Stimulated activated effector memory CD8-positive, alpha-beta T cell treated with anti-CD3 and anti-CD28 coated beads, Interleukin-12 subunit alpha, Interleukin-12 subunit beta, amount 100 ng/mL, for 72 hours (primary cell): ENCODE measurements around the gene KLHL33.
A peak's percentile ranks its signal among the peaks of the same experiment; 100 is the strongest.

ENCODE experiments used
- ATAC-seq: fragments of 150-1000 bp; cut with Tn5 transposase; 2 replicates; pipeline ENCODE4 v1.10.0; 2021
- DNase-seq, 2 donors: peaks; one replicate each; pipeline ENCODE4 v3.0.0; 2021 to 2022; ENCODE audit warnings: low spot score in 2 of 2
- H3K27ac Mint-ChIP-seq: one replicate; pipeline ENCODE4 v1.8.0; 2022; ENCODE audit warnings: mild to moderate bottlenecking, mixed read lengths
- H3K36me3 Mint-ChIP-seq: one replicate; pipeline ENCODE4 v1.8.0; 2022; ENCODE audit warnings: mild to moderate bottlenecking, mixed read lengths
- H3K4me1 Mint-ChIP-seq: one replicate; pipeline ENCODE4 v1.8.0; 2022; ENCODE audit warnings: mixed read lengths
- H3K4me3 Mint-ChIP-seq: one replicate; pipeline ENCODE4 v1.8.0; 2022; ENCODE audit warnings: mild to moderate bottlenecking, mixed read lengths
- H3K9me3 Mint-ChIP-seq: one replicate; pipeline ENCODE4 v1.8.0; 2022; ENCODE audit warnings: mixed read lengths

Gene KLHL33

GRCh38 chr14:20429801-20430669 lies 5.9 kb downstream of the KLHL33 start:
- no peak for ATAC-seq
- H3K4me1 Mint-ChIP-seq = peaks cover 18% of the 10 kb centered on the region
- DNase-seq = no peak
- H3K27ac Mint-ChIP-seq = peak overlapping the region; percentile 39
- no peaks in the 10 kb centered on the region for H3K9me3 Mint-ChIP-seq
- H3K4me3 Mint-ChIP-seq = no peak overlapping the region
- H3K36me3 Mint-ChIP-seq = no peaks in the 10 kb centered on the region

GRCh38 chr14:20428802-20429201 lies 7.2 kb downstream of the KLHL33 start:
- no peaks in the 10 kb centered on the region for H3K9me3 Mint-ChIP-seq
- DNase-seq (no peak), ATAC-seq (no peak)
- H3K27ac Mint-ChIP-seq = peak overlapping the region; percentile 88
- peaks cover 18% of the 10 kb centered on the region for H3K4me1 Mint-ChIP-seq
- no peaks in the 10 kb centered on the region for H3K36me3 Mint-ChIP-seq
- H3K4me3 Mint-ChIP-seq = peak overlapping the region; percentile 35

- Mint-ChIP-seq H3K36me3 (no peaks in the 10 kb centered on the region), H3K4me3 (peak overlapping the region; percentile 35), H3K4me1 (peaks cover 18% of the 10 kb centered on the region), H3K27ac (peak overlapping the region; percentile 88), H3K9me3 (no peaks in the 10 kb centered on the region)
- no peak for DNase-seq
- no peak for ATAC-seq
Observed at GRCh38 chr14:20428010-20428365, 8.0 kb downstream of the KLHL33 start.

GRCh38 chr14:20427231-20428009 lies 8.5 kb downstream of the KLHL33 start:
- Mint-ChIP-seq H3K4me1 (peaks cover 18% of the 10 kb centered on the region), H3K36me3 (no peaks in the 10 kb centered on the region), H3K9me3 (no peaks in the 10 kb centered on the region), H3K4me3 (peak overlapping the region; percentile 35), H3K27ac (peak overlapping the region; percentile 88)
- DNase-seq = no peak
- peak; percentile 61 for ATAC-seq

- no peak for ATAC-seq
- Mint-ChIP-seq H3K4me3 (no peak overlapping the region), H3K9me3 (no peaks in the 10 kb centered on the region), H3K27ac (no peak overlapping the region), H3K36me3 (no peaks in the 10 kb centered on the region), H3K4me1 (peaks cover 18% of the 10 kb centered on the region)
- no peak for DNase-seq
Observed at GRCh38 chr14:20424851-20425250, 11.1 kb downstream of the KLHL33 start.

- H3K9me3 Mint-ChIP-seq = no peaks in the 10 kb centered on the region
- no peak overlapping the region for H3K4me3 Mint-ChIP-seq
- DNase-seq (no peak), ATAC-seq (no peak)
- peaks cover 9% of the 10 kb centered on the region for H3K4me1 Mint-ChIP-seq
- H3K27ac Mint-ChIP-seq = no peak overlapping the region
- no peaks in the 10 kb centered on the region for H3K36me3 Mint-ChIP-seq
Observed at GRCh38 chr14:20422886-20423285, 13.1 kb downstream of the KLHL33 start.

- no peaks in the 10 kb centered on the region for H3K4me1 Mint-ChIP-seq
- no peak overlapping the region for H3K27ac Mint-ChIP-seq
- H3K4me3 Mint-ChIP-seq = no peak overlapping the region
- no peaks in the 10 kb centered on the region for H3K36me3 Mint-ChIP-seq
- DNase-seq (no peak), ATAC-seq (no peak)
- no peaks in the 10 kb centered on the region for H3K9me3 Mint-ChIP-seq
Observed at GRCh38 chr14:20421267-20421666, 14.7 kb downstream of the KLHL33 start.

- H3K27ac Mint-ChIP-seq = no peak overlapping the region
- H3K36me3 Mint-ChIP-seq = no peaks in the 10 kb centered on the region
- ATAC-seq = no peak
- H3K9me3 Mint-ChIP-seq = no peaks in the 10 kb centered on the region
- DNase-seq = no peak
- no peak overlapping the region for H3K4me3 Mint-ChIP-seq
- peaks cover 6% of the 10 kb centered on the region for H3K4me1 Mint-ChIP-seq
Observed at GRCh38 chr14:20419419-20419818, 16.5 kb downstream of the KLHL33 start.

- no peaks in the 10 kb centered on the region for H3K9me3 Mint-ChIP-seq
- peaks cover 4% of the 10 kb centered on the region for H3K36me3 Mint-ChIP-seq
- no peak for ATAC-seq
- H3K27ac Mint-ChIP-seq = no peak overlapping the region
- no peak for DNase-seq
- no peak overlapping the region for H3K4me3 Mint-ChIP-seq
- peaks cover 12% of the 10 kb centered on the region for H3K4me1 Mint-ChIP-seq
Observed at GRCh38 chr14:20418501-20418909, 17.5 kb downstream of the KLHL33 start.

GRCh38 chr14:20417250-20418186 lies 18.4 kb downstream of the KLHL33 start:
- no peaks in the 10 kb centered on the region for H3K9me3 Mint-ChIP-seq
- ATAC-seq = no peak
- H3K4me3 Mint-ChIP-seq = no peak overlapping the region
- H3K4me1 Mint-ChIP-seq = peaks cover 13% of the 10 kb centered on the region
- no peak for DNase-seq
- peaks cover 5% of the 10 kb centered on the region for H3K36me3 Mint-ChIP-seq
- H3K27ac Mint-ChIP-seq = no peak overlapping the region

GRCh38 chr14:20416223-20416622 lies 19.7 kb downstream of the KLHL33 start:
- ATAC-seq = no peak
- Mint-ChIP-seq H3K4me1 (peaks cover 16% of the 10 kb centered on the region), H3K9me3 (no peaks in the 10 kb centered on the region), H3K4me3 (no peak overlapping the region), H3K27ac (peak overlapping the region; percentile 26), H3K36me3 (peaks cover 7% of the 10 kb centered on the region)
- DNase-seq = no peak

GRCh38 chr14:20415782-20416206 lies 20.2 kb downstream of the KLHL33 start:
- Mint-ChIP-seq H3K9me3 (no peaks in the 10 kb centered on the region), H3K4me1 (peaks cover 20% of the 10 kb centered on the region), H3K4me3 (no peak overlapping the region), H3K36me3 (peaks cover 11% of the 10 kb centered on the region), H3K27ac (peak overlapping the region; percentile 26)
- ATAC-seq (peak; percentile 45), DNase-seq (peak in 1 of 2 donors; percentile 61)

GRCh38 chr14:20413744-20414082 lies 22.3 kb downstream of the KLHL33 start:
- H3K27ac Mint-ChIP-seq = peak overlapping the region; percentile 95
- H3K36me3 Mint-ChIP-seq = peaks cover 21% of the 10 kb centered on the region
- peak; percentile 53 for ATAC-seq
- peaks cover 35% of the 10 kb centered on the region for H3K4me1 Mint-ChIP-seq
- peak overlapping the region; percentile 82 for H3K4me3 Mint-ChIP-seq
- no peaks in the 10 kb centered on the region for H3K9me3 Mint-ChIP-seq
- peak in 1 of 2 donors; percentile 60 for DNase-seq

GRCh38 chr14:20412876-20413743 lies 22.9 kb downstream of the KLHL33 start, which contains the start of gene TEP1:
Gene TEP1 (minus strand): TSS chr14:20413501. CDS start chr14:20408439, 5,062 bp downstream.
- H3K4me1 Mint-ChIP-seq = peaks cover 39% of the 10 kb centered on the region
- H3K27ac Mint-ChIP-seq = peak within 1 kb of the TSS; percentile 95
- ATAC-seq = peak; percentile 91
- no peaks in the 10 kb centered on the region for H3K9me3 Mint-ChIP-seq
- H3K36me3 Mint-ChIP-seq = peaks cover 25% of the 10 kb centered on the region
- peak; percentile 55 to 85 for DNase-seq
- peak within 1 kb of the TSS; percentile 82 for H3K4me3 Mint-ChIP-seq
